Cardiac muscle cell (in vitro differentiated cells and primary cell): Measurements from ENCODE around the gene RITA1. TPM values are rescaled to one million over a fixed set of nuclear protein-coding genes. Genes with fewer than 3 reads are reported as not detected.
A peak's percentile ranks its signal among the peaks of the same experiment; 100 is the strongest.

Experiments used
- DNase-seq, 2 donors: peaks; one replicate each; pipeline versions ENCODE4 v3.0.0 to v3.0.0-alpha.2; 2010 to 2017; ENCODE audit warnings: low read depth in 1 of 2, low spot score in 1 of 2
- H3K27ac ChIP-seq: fragments of 200-600 bp; sonication (generic); 2 replicates; pipeline ENCODE4 v1.5.1; 2016
- H3K27me3 ChIP-seq: fragments of 200-600 bp; sonication (generic); 2 replicates; pipeline ENCODE4 v1.6.0; 2016; ENCODE audit warnings: control low read depth
- H3K36me3 ChIP-seq: fragments of 200-600 bp; sonication (generic); 2 replicates; pipeline ENCODE4 v1.5.1; 2016; ENCODE audit warnings: control low read depth
- H3K4me1 ChIP-seq: fragments of 200-600 bp; sonication (generic); 2 replicates; pipeline ENCODE4 v1.8.1; 2017; ENCODE audit warnings: low read depth, mild to moderate bottlenecking, mixed run types
- H3K4me3 ChIP-seq: fragments of 200-600 bp; sonication (generic); 2 replicates; pipeline ENCODE4 v1.5.1; 2016; ENCODE audit warnings: mild to moderate bottlenecking
- H3K9me3 ChIP-seq: fragments of 200-600 bp; sonication (generic); 2 replicates; pipeline ENCODE4 v1.5.1; 2017; ENCODE audit warnings: low read depth, mild to moderate bottlenecking, control low read depth
- polyA plus RNA-seq: library from polyadenylated mRNA; unstranded; fragments of >200 nt; fragmentation: Nextera tagmentation; extraction: Ambion mirVana; gene quantifications from 2 replicates; pipeline ENCODE4 v1.2.1, GENCODE V29; 2016
- total RNA-seq: library from RNA; depleted of rRNA; stranded (reverse); fragments of >200 nt; gene quantifications from 2 replicates; pipeline ENCODE4 v1.2.3, GENCODE V29; 2016
- TF ChIP-seq, protein P1 (sequence below): IDR thresholded peaks from 2 replicates; pipeline ENCODE4 v1.5.1; 2012; ENCODE audit warnings: low read depth, mild to moderate bottlenecking, low read length

Gene RITA1
- total and polyA plus RNA-seq, 2 experiments from 2014 or later, result 36.1 to 40.7 TPM

DNA sequence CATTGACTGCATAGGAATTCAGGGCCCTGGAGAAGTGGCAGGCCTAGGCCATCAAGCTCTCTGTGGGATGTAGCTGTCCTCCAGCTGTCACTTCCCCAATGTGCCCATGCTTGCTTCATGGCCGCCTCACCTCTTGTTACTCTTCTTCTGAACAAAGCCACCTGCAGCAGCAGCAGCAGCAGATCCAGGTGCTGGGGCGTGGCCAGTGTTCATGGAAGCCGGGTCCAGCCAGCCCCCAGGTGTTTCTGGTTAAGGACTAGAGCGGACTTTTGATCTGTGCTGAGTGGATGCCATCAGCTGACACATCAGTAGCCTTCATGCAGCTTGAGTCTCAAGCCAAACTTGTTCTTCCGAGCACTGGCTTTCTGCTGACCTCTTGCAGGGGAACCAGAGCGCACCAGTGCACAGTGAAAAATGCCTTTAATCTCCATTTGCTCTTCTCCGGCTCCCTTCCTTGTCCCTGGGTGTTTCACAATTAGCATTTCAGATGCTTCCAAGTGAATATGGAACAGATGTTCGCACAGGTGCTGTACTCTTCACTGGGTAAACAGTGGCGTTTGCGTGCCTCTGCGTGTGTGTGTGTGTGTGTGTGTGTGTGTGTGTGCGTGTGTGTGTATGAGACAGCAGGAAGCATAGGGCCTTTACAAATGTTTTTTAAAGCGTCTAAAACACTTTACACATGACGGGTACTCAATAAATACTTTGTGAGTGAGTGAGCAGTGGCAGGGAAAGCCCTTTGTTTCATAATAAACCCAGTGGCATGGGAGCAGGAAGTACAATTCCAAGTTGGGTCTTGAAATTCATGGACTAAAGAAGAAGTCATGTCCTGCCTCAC, 55.9 kb downstream of the RITA1 start:
- DNase-seq, result peak in 1 of 2 donors; percentile 47
- H3K4me1 ChIP-seq, result peaks cover 9% of the 10 kb centered on the region
- TF ChIP-seq, protein P1, sequence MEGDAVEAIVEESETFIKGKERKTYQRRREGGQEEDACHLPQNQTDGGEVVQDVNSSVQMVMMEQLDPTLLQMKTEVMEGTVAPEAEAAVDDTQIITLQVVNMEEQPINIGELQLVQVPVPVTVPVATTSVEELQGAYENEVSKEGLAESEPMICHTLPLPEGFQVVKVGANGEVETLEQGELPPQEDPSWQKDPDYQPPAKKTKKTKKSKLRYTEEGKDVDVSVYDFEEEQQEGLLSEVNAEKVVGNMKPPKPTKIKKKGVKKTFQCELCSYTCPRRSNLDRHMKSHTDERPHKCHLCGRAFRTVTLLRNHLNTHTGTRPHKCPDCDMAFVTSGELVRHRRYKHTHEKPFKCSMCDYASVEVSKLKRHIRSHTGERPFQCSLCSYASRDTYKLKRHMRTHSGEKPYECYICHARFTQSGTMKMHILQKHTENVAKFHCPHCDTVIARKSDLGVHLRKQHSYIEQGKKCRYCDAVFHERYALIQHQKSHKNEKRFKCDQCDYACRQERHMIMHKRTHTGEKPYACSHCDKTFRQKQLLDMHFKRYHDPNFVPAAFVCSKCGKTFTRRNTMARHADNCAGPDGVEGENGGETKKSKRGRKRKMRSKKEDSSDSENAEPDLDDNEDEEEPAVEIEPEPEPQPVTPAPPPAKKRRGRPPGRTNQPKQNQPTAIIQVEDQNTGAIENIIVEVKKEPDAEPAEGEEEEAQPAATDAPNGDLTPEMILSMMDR, result no peak
- no peaks in the 10 kb centered on the region for H3K9me3 ChIP-seq
- no peaks in the 10 kb centered on the region for H3K36me3 ChIP-seq
- no peak overlapping the region for H3K4me3 ChIP-seq
- H3K27ac ChIP-seq, result no peak overlapping the region
- no peaks in the 10 kb centered on the region for H3K27me3 ChIP-seq

Other genes with a start within 250 kb of the RITA1 start
- 0.04 and 0.36 TPM in 2 replicates for gene OAS3, start 247.2 kb upstream of the RITA1 start, total RNA-seq
- 0.59 TPM in 1 of 2 replicates, not detected in the other for gene OAS3, start 247.2 kb upstream of the RITA1 start, polyA plus RNA-seq
- not detected in 2 replicates for gene OAS2, start 207.2 kb upstream of the RITA1 start, total RNA-seq
- gene OAS2, start 207.2 kb upstream of the RITA1 start, polyA plus RNA-seq, result not detected in 2 replicates
- gene DTX1, start 129.0 kb upstream of the RITA1 start, total RNA-seq, result 0.18 and 0.48 TPM in 2 replicates
- gene DTX1, start 129.0 kb upstream of the RITA1 start, polyA plus RNA-seq, result 0.46 TPM in 1 of 2 replicates, not detected in the other
- gene RASAL1, start 50.0 kb upstream of the RITA1 start, total RNA-seq, result 0.32 and 0.33 TPM in 2 replicates
- gene RASAL1, start 50.0 kb upstream of the RITA1 start, polyA plus RNA-seq, result 0.24 TPM in 1 of 2 replicates, not detected in the other
- gene CFAP73, start 36.0 kb upstream of the RITA1 start, total RNA-seq, result not detected in 2 replicates
- gene CFAP73, start 36.0 kb upstream of the RITA1 start, polyA plus RNA-seq, result not detected in 2 replicates
- gene DDX54, start 243 bp upstream of the RITA1 start, total RNA-seq, result 72.6 and 148 TPM in 2 replicates
- 49.2 and 59.7 TPM in 2 replicates for gene DDX54, start 243 bp upstream of the RITA1 start, polyA plus RNA-seq
- gene TPCN1, start 35.7 kb downstream of the RITA1 start, total RNA-seq, result 11.1 and 24.2 TPM in 2 replicates
- 13.4 and 31.1 TPM in 2 replicates for gene TPCN1, start 35.7 kb downstream of the RITA1 start, polyA plus RNA-seq
- gene SLC8B1, start 149.4 kb downstream of the RITA1 start, total RNA-seq, result 2.5 and 5.8 TPM in 2 replicates
- 4.0 and 4.3 TPM in 2 replicates for gene SLC8B1, start 149.4 kb downstream of the RITA1 start, polyA plus RNA-seq
- 11.7 and 14.3 TPM in 2 replicates for gene PLBD2, start 172.9 kb downstream of the RITA1 start, total RNA-seq
- 13.6 and 17.3 TPM in 2 replicates for gene PLBD2, start 172.9 kb downstream of the RITA1 start, polyA plus RNA-seq
- gene SDS, start 218.2 kb downstream of the RITA1 start, total RNA-seq, result not detected in 2 replicates
- gene SDS, start 218.2 kb downstream of the RITA1 start, polyA plus RNA-seq, result not detected in 2 replicates
- gene SDSL, start 236.7 kb downstream of the RITA1 start, total RNA-seq, result 4.5 and 14.6 TPM in 2 replicates
- gene SDSL, start 236.7 kb downstream of the RITA1 start, polyA plus RNA-seq, result 13.2 and 23.1 TPM in 2 replicates